NCI-H187 treated with DMSO at 0.1 percent for 48 hours (cell line): ENCODE results near the gene SLC4A8.
"Not testable (repeated sequence)": the region's sequence is repeated elsewhere in the genome, so short reads cannot be mapped to it uniquely, and the experiment has no call there.

ENCODE experiments used
- DNase-seq: peaks from one replicate; lab custom pipeline; 2025; lab: John Stamatoyannopoulos, UW

Gene SLC4A8

DNA sequence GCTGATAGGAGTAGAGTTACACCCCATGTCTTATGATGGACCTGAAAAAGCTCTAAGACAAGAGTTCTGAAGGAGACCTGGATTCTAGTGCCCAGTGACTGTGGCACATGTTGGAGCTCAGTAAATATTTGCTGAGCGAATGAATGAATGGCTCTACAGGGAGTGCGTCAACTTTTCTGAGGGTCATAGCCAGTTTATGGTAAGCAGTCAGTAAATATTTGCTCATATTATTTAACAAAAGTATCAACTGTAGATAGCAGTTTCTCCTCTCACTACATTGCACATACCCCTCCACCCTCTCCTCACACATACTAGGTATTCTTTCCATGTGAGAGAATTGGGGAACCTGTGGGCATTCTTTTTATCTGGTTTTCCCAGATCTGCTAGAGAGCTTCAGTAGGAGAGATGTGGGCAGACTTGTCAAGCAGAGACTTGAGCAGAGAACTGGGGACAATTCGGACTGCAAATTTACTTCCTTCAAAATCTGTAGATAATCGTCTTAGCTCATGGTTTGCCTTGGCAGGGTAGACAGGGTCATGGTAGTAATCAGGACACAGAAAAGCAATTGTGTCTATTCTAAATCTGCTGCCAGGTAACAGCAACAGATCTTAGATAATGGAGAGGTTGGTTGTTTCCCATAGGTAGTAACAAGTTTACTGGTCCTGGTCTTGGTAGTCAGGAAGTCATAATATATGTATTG lies 5.7 kb downstream of the SLC4A8 start:
- DNase-seq: no peak

DNA sequence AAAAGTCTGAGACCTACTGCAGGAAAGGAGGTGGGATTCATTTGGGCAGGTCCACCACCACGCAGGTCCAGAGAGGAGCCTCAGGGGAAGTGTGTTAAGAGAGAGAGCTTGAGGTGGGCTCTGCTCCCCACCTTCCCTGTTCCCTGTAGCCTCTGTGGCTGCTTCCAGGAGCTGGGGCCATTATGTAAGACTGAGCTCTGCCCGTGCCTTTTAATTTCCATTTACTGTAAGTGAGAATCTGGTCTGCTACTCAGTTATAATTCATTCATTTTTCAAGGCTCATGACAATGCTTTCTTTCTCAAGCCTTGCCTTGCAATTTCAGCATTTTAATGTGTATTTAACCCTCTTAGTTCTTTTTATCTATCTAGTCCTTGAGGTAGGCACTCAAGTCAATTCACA lies 8.3 kb downstream of the SLC4A8 start:
- no peak for DNase-seq

DNA sequence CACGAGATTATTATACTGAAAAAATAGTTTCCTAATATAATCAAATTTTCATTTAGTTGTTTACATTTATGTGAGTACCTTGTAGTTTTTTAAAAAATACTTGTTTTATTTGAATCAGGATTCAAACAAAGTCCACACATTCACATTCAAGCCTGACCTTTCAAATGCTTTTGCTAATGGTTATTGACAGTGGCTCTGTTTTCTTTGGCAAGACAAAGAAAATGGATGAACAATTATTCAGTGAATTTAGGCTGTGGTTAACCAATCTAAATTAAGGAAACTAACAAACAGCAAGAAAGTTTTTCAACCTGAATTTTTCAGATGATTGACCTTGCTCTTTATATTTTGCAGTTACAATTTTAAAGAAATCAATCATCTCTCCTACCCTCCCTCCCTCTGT lies 9.7 kb downstream of the SLC4A8 start:
- no peak for DNase-seq

DNA sequence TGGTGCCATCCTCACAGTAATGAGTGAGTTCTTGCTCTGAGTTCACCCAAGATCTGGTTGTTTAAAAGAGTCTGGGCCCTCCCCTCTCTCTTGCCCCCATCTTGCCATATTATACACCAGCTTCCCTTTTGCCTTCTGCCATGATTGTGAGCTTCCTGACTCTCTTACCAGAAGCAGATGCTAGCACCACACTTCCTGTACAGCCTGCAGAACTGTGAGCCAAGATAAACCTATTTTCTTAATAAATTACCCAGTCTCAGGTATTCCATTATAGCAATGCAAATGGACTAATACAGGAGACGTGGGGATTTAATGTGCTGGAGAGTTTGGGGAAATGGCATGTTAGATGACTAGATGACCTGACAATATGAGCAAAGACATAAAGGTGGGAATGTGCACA lies 12.8 kb downstream of the SLC4A8 start:
- DNase-seq: no peak

DNA sequence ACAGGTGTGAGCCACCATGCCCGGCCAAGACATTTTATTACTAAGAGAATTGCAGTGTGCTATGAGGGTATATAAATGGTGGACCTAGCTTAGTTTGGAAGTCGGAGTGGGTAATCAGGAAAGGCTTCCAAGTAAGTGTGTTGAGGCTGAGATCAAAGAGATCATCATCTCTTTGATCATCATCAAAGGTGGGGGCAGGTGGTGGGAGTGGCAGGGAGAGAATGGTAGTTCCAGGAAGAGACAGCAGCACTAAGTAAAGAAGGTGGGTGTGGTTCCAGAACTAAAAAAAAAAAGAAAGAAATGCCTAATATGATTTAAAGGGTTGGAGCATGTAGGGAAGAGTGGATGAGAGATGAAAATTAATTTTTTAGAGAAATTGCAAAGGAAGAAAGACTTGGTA lies 14.7 kb downstream of the SLC4A8 start:
- no peak for DNase-seq

DNA sequence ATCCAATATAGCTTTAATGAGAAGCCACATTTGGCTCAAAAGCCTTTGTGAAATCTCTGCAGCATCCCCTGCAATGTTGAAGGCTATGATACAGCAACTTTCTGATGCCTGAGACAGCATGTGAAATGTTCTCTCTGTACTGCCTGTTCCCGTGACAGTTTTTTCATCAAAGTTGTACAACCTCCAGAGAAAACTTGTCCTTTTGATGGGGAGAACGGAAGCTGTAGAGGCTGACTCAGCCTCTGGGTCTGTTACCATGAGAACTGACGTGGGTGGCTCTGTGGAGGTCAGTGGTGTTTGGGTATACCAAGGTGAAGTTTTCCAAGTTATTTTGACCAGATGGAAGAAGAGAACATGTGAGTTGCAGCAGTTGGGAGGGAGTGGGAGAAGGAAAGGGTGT lies 17.0 kb downstream of the SLC4A8 start:
- DNase-seq: no peak

DNA sequence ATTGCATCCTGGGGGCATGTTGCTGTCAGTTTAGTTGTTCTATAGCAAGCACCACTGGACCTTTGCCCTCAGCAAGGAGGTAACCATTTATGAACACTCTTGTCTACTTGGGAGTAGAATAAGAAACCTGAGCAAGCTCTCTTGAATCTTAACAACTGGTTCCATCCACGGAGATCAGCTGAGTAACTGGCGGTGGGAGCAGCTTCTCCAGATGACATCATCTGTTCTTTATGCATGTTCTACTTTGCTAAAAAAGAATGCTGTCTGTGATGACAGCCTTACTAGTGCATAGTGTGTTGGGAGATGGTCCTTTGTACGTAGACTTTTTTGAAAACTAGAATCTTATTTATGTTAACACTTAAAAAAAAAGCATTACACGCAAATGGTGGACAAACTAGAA lies 17.7 kb downstream of the SLC4A8 start:
- no peak for DNase-seq

DNA sequence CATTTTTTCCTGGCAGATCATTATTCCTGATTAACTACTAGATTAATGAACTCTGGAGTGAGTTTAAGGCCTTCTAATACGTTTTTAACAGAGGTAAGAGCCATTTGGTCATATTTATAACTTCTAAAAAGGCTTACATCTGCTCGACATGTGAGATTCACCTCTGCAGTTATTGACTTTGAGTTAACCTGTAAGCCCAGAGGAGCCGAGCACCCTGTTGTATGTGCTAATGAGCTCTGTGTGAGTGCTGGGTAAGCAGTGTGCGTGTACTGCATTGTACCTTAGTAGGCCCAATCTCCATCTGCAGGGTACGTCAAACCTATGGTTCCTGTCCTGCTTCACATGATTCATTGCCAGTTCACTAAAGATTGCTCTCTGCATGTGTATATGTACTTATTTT lies 18.9 kb downstream of the SLC4A8 start:
- no peak for DNase-seq

DNA sequence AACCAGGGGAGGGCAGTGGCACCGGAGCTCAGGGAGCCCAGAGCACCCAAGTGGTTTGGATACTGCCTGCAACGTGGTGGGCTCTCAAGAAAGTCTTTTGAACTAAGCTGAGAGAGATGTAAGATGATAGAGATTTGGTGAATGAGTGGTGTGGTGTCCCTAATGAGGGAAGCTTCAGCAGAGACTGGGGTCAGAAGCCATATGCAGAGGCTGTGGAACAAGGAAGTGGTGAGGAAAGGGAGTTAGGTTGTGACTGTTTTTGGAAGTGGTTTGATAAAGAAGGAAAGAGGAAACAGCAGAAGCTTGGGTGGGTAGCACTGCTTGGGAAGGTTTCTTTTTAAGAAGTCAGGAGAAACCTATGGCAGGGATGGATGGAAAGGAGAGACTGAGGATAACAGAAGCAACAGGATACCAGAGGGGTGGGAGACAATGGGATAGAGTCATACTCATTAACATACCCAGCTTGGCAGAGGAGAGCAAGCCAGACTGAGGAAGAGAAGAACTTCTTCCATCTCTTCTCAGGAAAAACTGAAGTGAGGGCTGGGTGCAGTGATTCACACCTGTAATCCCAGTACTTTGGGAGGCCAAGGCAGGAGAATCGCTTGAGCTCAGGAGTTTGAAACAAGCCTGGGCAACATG lies 24.1 kb downstream of the SLC4A8 start:
- DNase-seq: no peak

DNA sequence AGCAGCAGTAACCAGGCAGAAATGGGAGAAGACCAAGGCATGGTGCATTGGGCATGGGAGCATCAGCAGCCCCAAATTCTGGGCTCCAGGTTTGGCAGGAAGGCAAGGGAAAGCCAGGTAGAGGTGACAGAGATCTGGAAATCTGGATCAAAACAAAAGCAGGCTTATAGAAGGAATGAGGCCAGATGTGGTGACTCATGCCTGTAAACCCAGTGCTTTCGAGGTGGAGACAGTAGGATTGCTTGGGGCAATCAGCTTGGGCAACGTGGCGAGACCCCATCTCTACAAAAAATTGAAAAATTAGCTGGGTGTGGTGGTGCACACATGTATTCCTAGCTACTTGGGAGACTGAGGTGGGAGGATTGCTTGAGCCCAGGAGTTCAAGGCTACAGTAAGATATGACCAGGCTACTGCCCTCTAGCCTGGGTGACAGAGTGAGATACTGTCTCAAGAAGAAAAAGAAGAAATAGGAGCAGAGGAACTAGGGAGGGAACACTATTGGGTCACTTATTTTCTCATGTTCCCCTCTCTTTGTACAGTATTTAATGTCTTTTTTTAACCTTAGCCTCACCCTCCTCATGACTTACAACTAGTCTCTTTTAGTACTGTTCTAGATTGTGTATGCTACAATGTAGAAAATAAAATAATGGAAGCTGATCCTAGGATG lies 25.1 kb downstream of the SLC4A8 start:
- DNase-seq: no peak

DNA sequence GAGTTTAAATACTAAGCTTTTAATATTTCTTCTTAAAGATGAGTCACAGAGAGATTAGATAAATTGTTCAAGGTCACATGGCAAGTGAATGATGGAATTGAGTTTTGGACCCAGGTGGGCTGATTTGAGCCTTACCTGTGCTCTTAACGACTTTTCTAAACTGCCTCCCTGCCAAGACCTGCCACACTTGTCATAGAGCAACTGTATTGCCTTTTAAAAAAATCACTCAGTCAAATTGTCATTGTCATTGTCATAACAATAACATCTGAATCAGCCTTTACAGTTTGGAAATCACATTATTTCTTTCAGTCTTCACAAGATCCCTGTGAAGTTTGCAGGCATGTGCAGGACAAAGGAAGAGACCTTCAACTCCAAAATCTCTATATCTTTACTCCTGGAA lies 25.7 kb downstream of the SLC4A8 start:
- DNase-seq: no peak

DNA sequence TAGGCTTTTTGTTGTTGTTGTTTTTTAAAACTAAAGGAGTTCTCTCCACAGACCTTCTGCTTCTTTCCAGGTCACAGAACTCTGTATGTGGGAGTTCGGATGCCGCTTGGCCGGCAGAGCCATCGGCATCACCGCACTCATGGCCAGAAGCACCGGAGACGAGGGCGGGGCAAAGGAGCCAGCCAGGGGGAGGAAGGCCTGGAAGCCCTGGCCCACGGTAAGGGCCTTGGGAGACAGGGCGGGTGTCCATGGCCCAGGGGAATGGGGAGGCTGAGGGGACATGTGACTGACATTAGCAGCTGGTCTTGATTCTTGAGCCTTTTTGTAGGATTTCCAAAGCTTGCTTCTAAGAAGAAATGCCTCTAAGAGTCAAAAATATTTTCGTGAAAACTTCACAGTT lies 26.2 kb downstream of the SLC4A8 start:
- DNase-seq: no peak

DNA sequence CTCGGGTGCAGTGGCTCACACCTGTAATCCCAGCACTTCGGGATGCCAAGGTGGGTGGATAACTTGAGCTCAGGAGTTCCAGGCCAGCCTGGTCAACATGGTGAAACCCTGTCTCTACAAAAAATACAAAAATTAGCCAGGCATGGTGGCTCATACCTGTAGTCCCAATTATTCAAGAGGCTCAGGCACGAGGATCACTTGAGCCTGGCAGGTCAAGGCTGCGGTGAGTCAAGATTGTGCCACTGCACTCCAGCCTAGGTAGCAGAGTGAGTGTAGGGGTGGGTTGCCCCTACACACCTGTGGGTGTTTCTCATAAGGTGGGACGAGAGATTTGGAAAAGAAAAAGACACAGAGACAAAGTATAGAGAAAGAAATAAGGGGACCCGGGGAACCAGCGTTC lies 29.4 kb downstream of the SLC4A8 start:
- not testable (repeated sequence) for DNase-seq

DNA sequence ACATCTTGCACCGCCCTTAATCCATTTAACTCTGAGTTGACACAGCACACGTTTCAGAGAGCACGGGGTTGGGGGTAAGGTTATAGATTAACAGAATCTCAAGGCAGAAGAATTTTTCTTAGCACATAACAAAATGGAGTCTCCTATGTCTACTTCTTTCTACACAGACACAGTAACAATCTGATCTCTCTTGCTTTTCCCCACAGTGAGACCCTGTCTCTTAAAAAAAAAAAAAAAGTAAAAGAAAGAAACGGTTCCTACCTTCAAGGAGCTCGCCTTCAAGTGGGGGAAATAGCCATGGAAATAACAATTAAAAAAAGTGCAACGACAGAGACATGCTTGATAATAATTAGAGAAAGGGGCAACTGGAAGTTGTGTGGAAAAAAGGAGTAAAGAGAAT lies 30.4 kb downstream of the SLC4A8 start:
- not testable (repeated sequence) for DNase-seq

DNA sequence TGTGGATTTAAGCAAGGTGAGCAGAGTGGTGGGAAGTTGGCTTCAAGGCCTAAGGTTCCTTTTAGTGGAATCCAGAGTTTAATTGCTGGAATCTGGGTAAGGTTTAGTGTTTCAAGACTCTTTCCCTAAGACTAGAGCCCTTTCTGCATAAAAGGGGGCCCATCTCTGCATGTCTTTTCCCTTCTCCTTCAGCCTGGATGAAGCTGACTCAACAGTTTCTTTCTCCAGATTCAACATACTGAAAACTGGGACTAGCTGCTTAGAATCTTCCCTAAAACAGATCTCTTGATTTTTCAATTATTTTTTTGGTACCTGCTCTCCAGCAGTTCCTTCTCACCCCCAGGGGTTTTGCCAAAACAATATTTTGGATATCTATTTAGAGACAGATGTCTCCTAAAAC lies 34.0 kb downstream of the SLC4A8 start:
- DNase-seq: no peak

DNA sequence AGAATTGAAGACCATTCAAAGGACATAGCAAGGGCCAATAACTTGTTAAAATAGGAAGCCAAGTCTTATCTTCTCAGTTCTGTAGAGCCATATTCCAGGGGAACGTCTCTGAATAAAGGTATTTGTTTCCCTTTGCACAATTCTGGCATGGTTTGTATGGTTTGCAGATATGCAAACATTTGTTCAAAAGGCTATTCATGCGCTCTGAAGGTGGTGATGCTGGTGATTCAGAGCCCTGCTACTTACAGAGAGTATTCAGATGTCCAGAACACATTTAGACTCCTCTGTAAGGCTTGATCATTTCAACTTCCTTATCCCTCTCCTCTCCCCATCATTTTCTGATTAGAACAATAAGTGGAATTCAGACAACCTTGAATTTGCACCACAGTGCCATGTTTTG lies 35.9 kb downstream of the SLC4A8 start:
- DNase-seq: no peak

DNA sequence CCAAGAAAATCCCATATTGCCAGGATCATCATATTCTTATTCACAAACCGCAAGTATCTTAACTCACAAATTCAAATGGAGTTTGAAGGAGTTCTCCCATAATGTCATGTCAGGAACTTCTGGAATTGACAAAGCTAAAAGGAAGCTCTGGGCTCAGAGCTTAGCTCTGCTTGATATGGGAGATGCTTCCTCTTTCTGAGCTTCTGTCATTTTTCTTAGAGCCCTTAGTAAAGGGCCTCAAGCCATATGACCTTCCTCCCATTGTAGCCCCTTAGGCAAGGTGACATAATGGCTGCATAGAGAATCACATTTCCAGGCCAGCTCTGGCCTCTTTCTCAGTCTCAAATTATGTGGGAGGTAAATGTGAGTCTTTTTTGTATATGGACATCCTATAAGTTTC lies 40.9 kb downstream of the SLC4A8 start:
- DNase-seq: no peak

DNA sequence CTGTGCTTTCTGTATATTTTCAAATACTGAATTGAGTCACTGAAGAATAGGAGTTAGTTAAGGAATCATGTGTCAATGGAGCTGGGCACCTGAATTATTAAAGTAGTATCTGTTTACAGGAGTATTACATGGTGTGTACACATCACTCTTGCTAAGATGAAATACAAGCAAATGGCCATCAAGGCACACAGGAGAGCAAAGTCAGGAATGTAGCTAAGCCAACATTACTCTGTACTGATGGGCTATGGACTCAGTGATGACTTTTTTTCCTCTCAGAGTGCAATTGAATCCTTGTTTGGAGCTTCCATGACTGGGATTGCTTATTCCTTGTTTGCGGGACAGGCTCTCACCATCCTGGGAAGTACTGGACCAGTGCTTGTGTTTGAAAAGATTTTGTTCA lies 45.5 kb downstream of the SLC4A8 start:
- no peak for DNase-seq

DNA sequence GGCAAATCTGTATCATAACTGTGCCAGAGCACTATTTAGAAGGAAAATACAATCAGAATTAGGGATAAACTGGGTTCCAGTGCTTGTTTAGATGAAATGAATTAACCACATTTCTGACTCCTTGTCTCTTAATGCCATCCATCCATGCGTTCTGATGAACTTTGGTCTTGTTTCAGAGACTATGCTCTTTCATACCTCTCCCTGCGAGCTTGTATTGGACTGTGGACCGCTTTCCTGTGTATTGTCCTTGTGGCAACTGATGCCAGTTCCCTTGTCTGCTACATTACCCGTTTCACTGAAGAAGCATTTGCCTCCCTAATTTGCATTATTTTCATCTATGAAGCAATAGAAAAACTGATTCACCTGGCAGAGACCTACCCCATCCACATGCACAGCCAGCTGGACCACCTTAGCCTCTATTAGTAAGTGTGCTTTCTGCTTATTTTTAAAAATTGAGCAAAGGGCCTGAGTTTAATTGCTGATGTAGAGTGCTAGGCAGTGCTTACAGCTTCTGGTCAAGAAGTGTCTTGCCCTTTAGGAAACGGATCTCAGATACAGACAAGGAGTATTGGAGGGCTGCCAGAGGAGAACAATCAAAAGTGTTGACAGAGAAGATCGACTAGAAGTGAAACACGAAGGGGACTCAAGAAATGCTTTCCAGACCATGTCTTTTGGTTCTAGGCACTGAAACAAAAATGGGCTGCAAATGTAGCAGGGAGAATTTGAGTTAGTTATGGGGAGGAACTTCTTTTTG lies 46.7 kb downstream of the SLC4A8 start:
- DNase-seq: no peak

DNA sequence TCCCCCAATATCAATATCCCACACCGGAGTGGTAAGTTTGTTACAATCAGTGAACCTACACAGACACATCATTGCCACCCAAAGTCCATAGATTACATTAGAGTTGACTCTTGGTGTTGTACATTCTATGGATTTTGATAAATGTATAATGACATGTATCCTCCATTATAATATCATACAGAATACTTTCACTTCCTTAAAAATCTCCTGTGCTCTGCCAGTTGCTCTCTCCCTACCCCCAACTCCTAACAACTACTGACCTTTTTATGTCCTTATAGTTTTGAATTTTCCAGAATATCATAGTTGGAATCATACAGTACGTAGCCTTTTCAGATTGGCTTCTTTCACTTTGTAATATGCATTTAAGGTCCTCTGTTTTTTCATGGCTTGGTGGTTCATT lies 48.4 kb downstream of the SLC4A8 start:
- no peak for DNase-seq

DNA sequence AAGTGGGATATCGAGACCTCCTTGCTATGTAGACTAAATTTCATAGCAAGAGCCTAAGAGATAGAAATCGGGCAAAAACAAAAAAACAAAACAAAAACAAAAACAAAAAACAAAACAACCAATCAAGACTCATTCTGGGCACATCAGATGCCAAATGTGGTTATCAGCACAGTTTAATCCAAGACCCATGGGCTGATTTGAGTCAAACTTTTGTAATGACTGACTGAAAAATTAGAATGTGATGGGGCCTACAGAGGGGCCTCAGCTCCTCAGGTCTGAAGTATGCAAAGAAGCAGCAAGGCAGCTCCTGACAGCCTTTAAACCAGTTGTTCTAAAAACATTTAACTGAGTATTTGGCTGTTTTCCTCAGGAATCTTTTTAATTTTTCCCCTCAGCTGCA lies 49.3 kb downstream of the SLC4A8 start:
- no peak for DNase-seq

DNA sequence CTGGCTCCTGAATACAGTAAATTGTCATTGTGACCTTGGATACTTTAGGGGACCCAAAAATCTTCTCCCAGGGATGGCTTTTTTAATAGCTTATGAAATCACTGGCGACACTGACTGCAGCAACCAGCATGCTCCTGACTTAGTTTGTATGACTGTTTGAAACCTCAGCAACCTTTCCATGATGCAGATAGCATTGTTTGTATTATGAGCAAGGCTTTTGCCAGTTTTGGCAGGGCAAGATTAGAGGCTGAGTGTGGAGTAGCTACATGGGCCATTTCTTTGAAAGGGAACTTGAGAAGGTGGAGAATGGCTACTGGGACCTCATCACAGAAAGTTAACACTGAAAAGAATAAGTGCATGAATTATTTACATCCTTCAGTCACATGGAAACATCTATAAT lies 50.9 kb downstream of the SLC4A8 start:
- no peak for DNase-seq

DNA sequence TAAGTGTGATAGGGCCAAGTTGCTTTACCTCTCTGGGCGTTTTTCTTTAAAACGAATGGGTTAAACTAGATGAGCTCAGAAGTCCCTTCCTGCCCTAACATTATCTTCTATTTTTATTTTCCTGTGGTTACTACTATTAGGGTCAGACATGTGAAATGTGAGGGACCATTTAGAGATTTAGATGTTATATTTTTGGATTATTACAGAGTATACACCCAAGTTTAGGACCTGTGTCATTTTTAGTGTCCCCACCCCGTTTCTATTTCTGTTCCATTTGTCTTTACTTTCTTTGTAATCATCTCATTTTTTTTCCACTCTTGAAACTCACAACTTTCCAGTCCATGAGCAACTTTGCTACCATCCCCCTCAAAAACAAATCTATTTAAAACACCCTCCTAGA lies 56.3 kb downstream of the SLC4A8 start:
- DNase-seq: no peak
